ENCODE measurements around the gene NFIC.

The NFIC gene

GRCh38 chr19:3362217-3362906 lies 4.0 kb upstream of the NFIC start:
- Histone ChIP-seq H4K20me1 (ENCODE audit: insufficient read depth, low read length) (no peaks in the 10 kb centered on the region), H3K36me3 (replicated peaks; ENCODE audit: insufficient read depth, low read length) (no peaks in the 10 kb centered on the region), H3K79me2 (ENCODE audit: low read length) (no peaks in the 10 kb centered on the region), H3K27me3 (replicated peaks; ENCODE audit: insufficient read depth, low read length) (peaks cover 81% of the 10 kb centered on the region), H3K4me3 (ENCODE audit: low read length) (no peak overlapping the region), H3K9me3 (replicated peaks; ENCODE audit: insufficient read depth, low read length) (no peaks in the 10 kb centered on the region), H3K4me1 (ENCODE audit: low read length) (no peaks in the 10 kb centered on the region), H3K27ac (ENCODE audit: low read length) (no peak overlapping the region), H3F3A (ENCODE audit: insufficient read depth, low read length) (no peaks in the 10 kb centered on the region), H3K9me2 (replicated peaks; ENCODE audit: insufficient read depth, low read length) (no peaks in the 10 kb centered on the region), H3K9ac (ENCODE audit: low read length) (no peak overlapping the region), H3K4me2 (ENCODE audit: low read depth, low read length) (no peak overlapping the region), H2AFZ (ENCODE audit: low read length) (no peak overlapping the region)
- TF ChIP-seq EZH2 (optimal IDR thresholded peaks at IDR 0.05; ENCODE audit: low read depth, low read length) (no peak), EZH2phosphoT487 (IDR thresholded peaks at IDR 0.05; ENCODE audit: low read length) (no peak), CTCF (IDR thresholded peaks at IDR 0.05; ENCODE audit: low read length) (no peak)
- no peak for DNase-seq

GRCh38 chr19:3363841-3364500 lies 2.4 kb upstream of the NFIC start:
- no peak overlapping the region for H3K9ac ChIP-seq (ENCODE audit: low read length)

GRCh38 chr19:3364501-3364858 lies 1.9 kb upstream of the NFIC start:
- H3K79me2 ChIP-seq (ENCODE audit: low read length), result no peaks in the 10 kb centered on the region
- H3K36me3 ChIP-seq (replicated peaks; ENCODE audit: insufficient read depth, low read length), result no peaks in the 10 kb centered on the region
- no peak overlapping the region for H3K4me3 ChIP-seq (ENCODE audit: low read length)
- H2AFZ ChIP-seq (ENCODE audit: low read length), result no peak overlapping the region
- TF ChIP-seq EZH2 (optimal IDR thresholded peaks at IDR 0.05; ENCODE audit: low read depth, low read length) (no peak), EZH2phosphoT487 (IDR thresholded peaks at IDR 0.05; ENCODE audit: low read length) (no peak), CTCF (IDR thresholded peaks at IDR 0.05; ENCODE audit: low read length) (no peak)
- H3K9me2 ChIP-seq (replicated peaks; ENCODE audit: insufficient read depth, low read length), result no peaks in the 10 kb centered on the region
- H3K9me3 ChIP-seq (replicated peaks; ENCODE audit: insufficient read depth, low read length), result no peaks in the 10 kb centered on the region
- DNase-seq, result no peak
- H3K27ac ChIP-seq (ENCODE audit: low read length), result no peak overlapping the region
- peaks cover 86% of the 10 kb centered on the region for H3K27me3 ChIP-seq (replicated peaks; ENCODE audit: insufficient read depth, low read length)
- no peaks in the 10 kb centered on the region for H3K4me1 ChIP-seq (ENCODE audit: low read length)
- no peak overlapping the region for H3K9ac ChIP-seq (ENCODE audit: low read length)
- no peak overlapping the region for H3K4me2 ChIP-seq (ENCODE audit: low read depth, low read length)
- no peaks in the 10 kb centered on the region for H3F3A ChIP-seq (ENCODE audit: insufficient read depth, low read length)
- H4K20me1 ChIP-seq (ENCODE audit: insufficient read depth, low read length), result no peaks in the 10 kb centered on the region

More at GRCh38 chr19:3363841-3364500, 2.4 kb upstream of the NFIC start:
- DNase-seq, result no peak
- Histone ChIP-seq H3K79me2 (ENCODE audit: low read length) (no peaks in the 10 kb centered on the region), H2AFZ (ENCODE audit: low read length) (no peak overlapping the region), H3K36me3 (replicated peaks; ENCODE audit: insufficient read depth, low read length) (no peaks in the 10 kb centered on the region), H3K4me3 (ENCODE audit: low read length) (no peak overlapping the region), H3K9me2 (replicated peaks; ENCODE audit: insufficient read depth, low read length) (no peaks in the 10 kb centered on the region), H3K9me3 (replicated peaks; ENCODE audit: insufficient read depth, low read length) (no peaks in the 10 kb centered on the region), H3K27ac (ENCODE audit: low read length) (no peak overlapping the region), H3K27me3 (replicated peaks; ENCODE audit: insufficient read depth, low read length) (peaks cover 82% of the 10 kb centered on the region), H3F3A (ENCODE audit: insufficient read depth, low read length) (no peaks in the 10 kb centered on the region), H3K4me1 (ENCODE audit: low read length) (no peaks in the 10 kb centered on the region), H3K4me2 (ENCODE audit: low read depth, low read length) (no peak overlapping the region), H4K20me1 (ENCODE audit: insufficient read depth, low read length) (no peaks in the 10 kb centered on the region)
- TF ChIP-seq CTCF (IDR thresholded peaks at IDR 0.05; ENCODE audit: low read length) (no peak), EZH2phosphoT487 (IDR thresholded peaks at IDR 0.05; ENCODE audit: low read length) (no peak), EZH2 (optimal IDR thresholded peaks at IDR 0.05; ENCODE audit: low read depth, low read length) (no peak)

Data from MM.1S (cell line).